Activated T-helper 1 cell treated with anti-CD3 and anti-CD28 coated beads, Interleukin-2, amount 50 U/mL, for 16 hours (primary cell): Measurements from ENCODE around the gene ARL6IP5.

Experiments used
- DNase-seq, 2 donors: peaks; one replicate each; pipeline ENCODE4 v3.0.0-alpha.2; 2020; ENCODE audit warnings: low read depth in 1 of 2, low spot score in 1 of 2

ARL6IP5 gene, protein sequence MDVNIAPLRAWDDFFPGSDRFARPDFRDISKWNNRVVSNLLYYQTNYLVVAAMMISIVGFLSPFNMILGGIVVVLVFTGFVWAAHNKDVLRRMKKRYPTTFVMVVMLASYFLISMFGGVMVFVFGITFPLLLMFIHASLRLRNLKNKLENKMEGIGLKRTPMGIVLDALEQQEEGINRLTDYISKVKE

DNA sequence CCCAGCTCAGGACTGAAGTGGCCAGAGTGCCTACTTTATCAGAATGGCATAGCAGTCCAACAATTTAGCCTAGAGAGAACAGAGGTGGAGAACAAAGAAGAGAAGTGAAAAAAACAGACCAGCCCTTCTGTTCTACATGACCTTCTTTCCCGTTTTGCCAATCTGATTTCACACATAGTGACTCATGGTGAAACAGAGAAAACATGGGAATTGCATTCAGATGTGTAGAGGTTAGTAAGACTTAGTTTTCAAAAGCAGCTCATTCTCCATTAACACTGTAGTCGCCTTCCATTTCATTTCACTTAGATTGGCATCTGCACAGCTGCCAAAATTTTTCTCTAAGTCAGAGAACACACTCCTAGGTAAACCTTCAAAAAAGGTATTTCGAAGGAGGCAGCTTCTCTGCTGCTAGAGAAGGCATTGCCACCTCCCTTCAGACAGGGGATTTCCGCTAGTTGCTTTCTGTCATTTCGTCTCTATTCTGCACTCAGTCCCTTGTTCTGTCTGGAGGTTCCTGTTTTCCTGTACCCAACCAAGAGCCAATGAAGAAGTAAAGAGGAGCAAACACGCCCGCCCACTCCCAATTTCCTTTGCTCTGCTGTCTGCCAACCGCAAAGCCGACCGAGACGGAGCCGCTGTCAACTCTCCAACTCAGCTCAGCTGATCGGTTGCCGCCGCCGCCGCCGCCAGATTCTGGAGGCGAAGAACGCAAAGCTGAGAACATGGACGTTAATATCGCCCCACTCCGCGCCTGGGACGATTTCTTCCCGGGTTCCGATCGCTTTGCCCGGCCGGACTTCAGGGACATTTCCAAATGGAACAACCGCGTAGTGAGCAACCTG, at the start of gene ARL6IP5:
ARL6IP5 (plus strand) TSS at position 612 of the 842 bp plus-strand sequence; CDS start at position 723, 111 bp downstream.
- peak; percentile 79 to 81 for DNase-seq

- no peak for DNase-seq
Measured at GRCh38 chr3:69044608-69045007, 40.1 kb upstream of the ARL6IP5 start.

- DNase-seq = no peak
Measured at GRCh38 chr3:69048990-69049389, 35.7 kb upstream of the ARL6IP5 start.

DNA sequence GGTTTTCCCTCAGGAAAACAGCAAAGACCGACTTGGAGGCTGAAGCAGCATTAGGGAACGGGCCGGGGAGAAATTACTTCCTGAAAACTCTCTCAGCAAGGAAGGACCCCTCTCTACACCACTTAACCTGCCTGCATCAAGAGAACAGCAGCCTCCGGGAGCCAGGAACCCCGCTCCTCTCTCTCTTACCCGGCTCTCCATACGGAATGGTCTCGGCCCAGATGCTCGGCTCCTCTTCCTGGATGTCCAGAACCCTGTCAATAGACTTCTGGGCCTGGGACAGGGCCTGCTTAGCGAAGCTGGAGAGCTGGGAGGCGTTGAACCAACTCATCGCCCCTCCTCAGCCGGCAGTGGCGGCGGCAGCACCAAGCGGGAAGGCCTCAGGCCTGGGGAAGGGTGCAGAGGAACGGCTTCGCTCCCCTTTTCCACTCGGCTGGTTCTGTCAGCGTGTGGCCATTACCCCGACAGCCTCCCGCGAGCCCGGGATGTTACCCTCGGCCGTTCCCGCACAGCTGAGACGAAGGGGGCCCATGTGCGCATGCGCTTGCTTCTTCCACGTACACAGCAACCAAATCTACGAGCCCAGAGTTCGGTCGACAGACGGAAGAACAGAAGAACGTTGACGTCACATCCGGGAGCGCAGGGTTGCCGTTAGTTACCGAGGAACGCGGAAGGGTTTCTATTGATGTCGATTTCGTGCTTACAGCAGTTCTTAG, 32.8 kb upstream of the ARL6IP5 start, which contains the start of gene TMF1:
TMF1 (minus strand) TSS at position 578 of the 716 bp plus-strand sequence; CDS start at position 331, 247 bp downstream.
- DNase-seq = peak; percentile 93 to 95

DNA sequence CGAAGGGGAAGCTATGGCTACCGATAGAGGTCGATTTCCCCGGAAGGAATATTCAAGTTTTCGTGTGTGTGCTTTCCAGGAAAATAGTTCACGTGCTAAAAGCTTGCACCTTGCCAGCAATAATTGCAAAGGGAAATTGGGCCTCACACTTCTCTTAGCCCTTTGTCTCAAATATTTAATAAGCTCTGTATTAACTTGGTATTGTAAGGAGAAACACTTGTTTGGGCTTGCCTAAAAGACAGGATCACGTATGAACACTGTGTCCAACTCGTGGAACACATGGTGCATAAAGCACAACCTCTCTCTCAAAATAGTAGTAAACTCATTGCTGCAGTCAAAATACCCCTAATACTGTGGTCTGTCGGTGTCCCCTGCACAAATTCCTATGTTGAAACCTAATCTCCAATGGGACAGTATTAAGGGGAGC, 32.3 kb upstream of the ARL6IP5 start:
- DNase-seq = no peak

GRCh38 chr3:69058180-69058946, 26.4 kb upstream of the ARL6IP5 start:
- no peak for DNase-seq

- DNase-seq = no peak
Measured at GRCh38 chr3:69058947-69059224, 25.9 kb upstream of the ARL6IP5 start.

DNA sequence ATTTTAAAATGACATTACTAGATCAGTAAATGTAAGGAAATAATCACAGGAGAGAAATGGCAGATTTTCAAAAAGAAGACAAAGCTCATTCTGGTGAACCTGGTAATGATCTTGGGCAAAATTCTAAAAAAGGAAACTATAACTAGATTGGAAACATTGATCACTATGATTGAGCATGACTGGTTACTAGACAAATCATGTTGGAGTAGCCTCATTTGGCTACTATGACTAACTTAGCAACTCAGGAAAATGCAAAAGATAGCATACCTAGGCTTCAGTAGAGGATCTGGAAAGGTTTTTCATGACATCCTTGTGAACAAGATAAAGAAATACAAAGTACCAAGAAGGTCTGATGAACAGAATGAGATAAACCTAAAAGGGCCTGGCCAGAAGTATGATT, 25.0 kb upstream of the ARL6IP5 start:
- DNase-seq = no peak

DNA sequence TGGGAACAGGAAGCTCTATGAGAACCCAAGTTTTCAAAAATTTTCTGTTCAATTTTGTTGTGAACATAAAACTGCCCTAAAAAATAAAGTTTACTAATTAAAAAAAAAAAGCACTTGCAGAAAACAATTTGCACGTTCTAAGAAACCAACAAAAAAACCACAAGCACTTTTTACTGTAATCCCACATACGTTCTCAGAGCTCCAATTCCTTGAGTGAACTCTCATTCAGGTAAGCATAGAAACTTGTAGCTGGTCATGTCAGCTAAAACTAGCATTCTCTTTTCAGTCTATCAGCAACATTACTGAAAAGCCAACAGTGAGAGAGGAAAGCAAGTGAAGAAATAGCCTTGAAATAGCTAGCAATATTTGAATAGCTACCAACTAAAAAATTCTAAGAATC, 21.1 kb upstream of the ARL6IP5 start:
- no peak for DNase-seq

GRCh38 chr3:69065318-69065964, 19.3 kb upstream of the ARL6IP5 start:
- no peak for DNase-seq

DNA sequence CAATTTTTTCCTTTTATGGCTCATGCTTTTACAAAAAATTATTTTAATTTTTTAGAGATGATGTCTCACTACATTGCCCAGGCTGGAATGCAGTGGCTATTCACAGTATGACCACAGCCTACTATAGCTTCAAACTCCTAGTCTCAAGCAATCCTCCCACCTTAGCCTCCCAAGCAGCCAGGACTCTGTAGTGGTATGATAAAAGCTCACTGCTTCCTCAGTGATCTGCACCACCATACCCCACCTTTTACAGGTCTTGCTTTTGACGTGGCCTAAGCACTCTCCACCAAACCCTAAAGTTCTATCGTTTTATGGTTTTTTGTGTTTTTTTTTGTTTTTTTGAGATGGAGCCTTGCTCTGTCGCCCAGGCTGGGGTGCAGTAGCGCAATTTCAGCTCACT, 18.6 kb upstream of the ARL6IP5 start:
- no peak for DNase-seq

- no peak for DNase-seq
Measured at GRCh38 chr3:69072928-69073327, 11.8 kb upstream of the ARL6IP5 start.

- no peak for DNase-seq
Measured at GRCh38 chr3:69079269-69080159, 5.2 kb upstream of the ARL6IP5 start.

DNA sequence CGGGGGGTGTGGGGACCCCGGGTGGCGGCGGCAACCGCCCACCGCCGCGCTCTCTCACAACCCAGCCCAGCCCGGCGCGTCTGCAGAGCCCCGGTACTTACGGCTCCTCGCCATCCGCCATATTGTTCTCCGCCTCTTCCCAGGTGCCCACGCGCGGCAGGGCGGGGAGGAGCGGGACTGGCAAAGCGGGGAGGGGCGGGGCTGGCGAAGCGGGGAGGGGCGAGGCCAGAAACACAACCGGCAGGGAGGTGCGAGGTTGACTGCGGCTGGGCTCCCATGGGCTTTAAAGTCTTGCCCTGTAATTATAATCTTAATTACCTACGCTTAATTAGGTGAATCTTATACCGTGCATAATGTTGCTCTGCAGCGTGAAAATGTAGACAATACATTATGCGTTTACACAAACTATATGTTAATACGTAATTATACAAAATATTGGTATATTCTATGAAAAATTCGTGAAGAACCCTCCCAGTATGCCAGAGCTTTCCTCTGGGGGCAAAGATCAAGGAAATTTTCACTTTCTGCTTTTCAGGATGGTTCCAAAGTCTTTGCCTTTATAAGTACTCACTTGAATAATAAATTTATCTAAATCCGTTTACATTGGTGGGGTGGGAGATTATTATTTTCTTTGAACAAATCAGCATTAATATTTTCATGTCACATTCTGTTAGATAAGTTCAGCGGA, 4.4 kb upstream of the ARL6IP5 start, which contains the start of gene UBA3:
UBA3 (minus strand) TSS at position 133 of the 688 bp plus-strand sequence; CDS start at position 121, 12 bp downstream.
- peak; percentile 87 to 88 for DNase-seq

GRCh38 chr3:69081583-69082262, 3.0 kb upstream of the ARL6IP5 start:
- DNase-seq = no peak

DNA sequence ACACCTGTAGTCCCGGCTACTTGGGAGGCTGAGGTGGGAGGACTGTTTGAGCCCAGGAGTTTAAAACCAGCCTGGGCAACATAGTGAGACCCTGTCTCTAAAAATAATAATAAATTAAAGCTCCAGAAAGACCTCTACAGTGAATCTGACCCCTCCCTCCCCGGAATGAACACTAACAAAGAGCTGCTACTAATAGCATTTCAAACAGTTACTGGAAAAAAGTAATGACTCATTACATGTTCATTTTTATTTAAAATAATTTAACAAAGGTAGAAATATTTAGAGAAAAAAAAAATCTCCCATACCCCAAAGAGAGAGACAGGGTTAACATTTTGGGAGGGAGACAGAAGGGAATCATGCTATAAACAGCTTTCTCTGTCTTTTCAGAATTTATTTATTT, 2.4 kb upstream of the ARL6IP5 start:
- no peak for DNase-seq

GRCh38 chr3:69082805-69083204, 1.9 kb upstream of the ARL6IP5 start:
- DNase-seq = peak in 1 of 2 donors; percentile 65

DNA sequence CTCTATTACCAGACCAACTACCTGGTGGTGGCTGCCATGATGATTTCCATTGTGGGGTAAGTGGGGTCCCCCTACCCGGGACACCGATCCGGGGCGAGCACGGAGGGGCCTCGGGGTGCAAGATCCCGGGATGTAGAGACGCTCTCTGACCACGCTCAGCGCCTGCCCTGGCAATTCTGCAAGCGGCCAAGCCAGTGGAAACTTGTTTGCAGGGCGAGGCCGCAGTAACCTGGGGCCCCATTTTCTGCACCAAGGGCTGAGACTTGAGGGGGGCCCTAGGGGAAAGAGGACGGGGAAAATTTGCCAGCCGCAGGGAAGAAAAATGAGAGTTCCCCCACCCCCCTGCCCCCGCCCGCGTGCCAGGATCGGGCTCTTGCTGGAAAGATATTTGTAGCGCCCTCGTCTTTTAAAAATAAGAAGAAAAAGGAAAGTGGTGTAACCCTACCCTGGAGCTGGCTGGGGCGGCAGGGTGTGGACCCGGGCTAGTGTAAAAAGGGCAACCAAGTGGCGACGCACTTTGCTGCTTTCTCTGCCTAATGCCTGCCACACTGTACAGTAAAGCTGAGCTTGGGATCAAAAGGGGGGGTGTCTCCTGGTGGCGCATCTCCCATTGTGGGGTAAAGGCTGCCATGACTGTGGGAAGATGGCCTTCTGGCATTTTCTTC, 563 bp downstream of the ARL6IP5 start:
- no peak for DNase-seq
